Smooth muscle cell (in vitro differentiated cells): Measurements from ENCODE around the gene PARM1. TPM values are rescaled to one million over a fixed set of nuclear protein-coding genes. Genes with fewer than 3 reads are reported as not detected.

Experiments used
- DNase-seq: peaks from one replicate; lab custom pipeline; 2025; ENCODE audit not compliant: unreplicated experiment; lab: John Stamatoyannopoulos, UW
- H2AFZ ChIP-seq: fragments of 200-600 bp; sonication (generic); 2 replicates; pipeline ENCODE4 v1.6.0; 2016; ENCODE audit warnings: antibody characterized with exemption, low read depth, mild to moderate bottlenecking
- H3F3A ChIP-seq: fragments of 200-600 bp; sonication (generic); 2 replicates; pipeline ENCODE4 v1.6.0; 2017; ENCODE audit warnings: antibody characterized with exemption, low read depth
- H3K27ac ChIP-seq: fragments of 200-600 bp; sonication (generic); 2 replicates; pipeline ENCODE4 v1.5.1; 2016; ENCODE audit warnings: low read depth, mild to moderate bottlenecking
- H3K27me3 ChIP-seq: fragments of 200-600 bp; sonication (generic); 2 replicates; pipeline ENCODE4 v1.6.1; 2016; ENCODE audit warnings: low read depth, mild to moderate bottlenecking
- H3K36me3 ChIP-seq: fragments of 200-600 bp; sonication (generic); 2 replicates; pipeline ENCODE4 v1.5.1; 2016; ENCODE audit warnings: low read depth
- H3K4me1 ChIP-seq: fragments of 200-600 bp; sonication (generic); 2 replicates; pipeline ENCODE4 v1.5.1; 2016; ENCODE audit warnings: low read depth
- H3K4me2 ChIP-seq: fragments of 200-600 bp; sonication (generic); 2 replicates; pipeline ENCODE4 v1.6.0; 2016; ENCODE audit warnings: mild to moderate bottlenecking
- H3K4me3 ChIP-seq: fragments of 200-600 bp; sonication (generic); 2 replicates; pipeline ENCODE4 v1.5.1; 2016; ENCODE audit warnings: mild to moderate bottlenecking
- H3K79me2 ChIP-seq: fragments of 200-600 bp; sonication (generic); 2 replicates; pipeline ENCODE4 v1.6.0; 2016; ENCODE audit warnings: low read depth, mild to moderate bottlenecking
- H3K9ac ChIP-seq: fragments of 200-600 bp; sonication (generic); 2 replicates; pipeline ENCODE4 v1.6.0; 2016; ENCODE audit warnings: low read depth
- H3K9me3 ChIP-seq: fragments of 200-600 bp; sonication (generic); replicated peaks from 2 replicates; pipeline ENCODE4 v1.5.1; 2016; ENCODE audit warnings: low read depth
- H4K20me1 ChIP-seq: fragments of 200-600 bp; sonication (generic); 2 replicates; pipeline ENCODE4 v1.6.0; 2016; ENCODE audit warnings: low read depth
- CTCF ChIP-seq: fragments of 200-600 bp; sonication (generic); IDR thresholded peaks from 2 replicates; pipeline ENCODE4 v1.5.1; 2017; ENCODE audit warnings: borderline replicate concordance, mild to moderate bottlenecking, antibody characterized with exemption; ENCODE audit not compliant: insufficient read depth, poor library complexity, severe bottlenecking
- WGBS: methylation state at CpG from one replicate; pipeline ENCODE4 v1.1.7; 2016; ENCODE audit warnings: low lambda C conversion rate; 5-methylcytosine and 5-hydroxymethylcytosine counted together
- polyA plus RNA-seq: library from polyadenylated mRNA; unstranded; fragments of >200 nt; fragmentation: Nextera tagmentation; extraction: Ambion mirVana; gene quantifications from 2 replicates; pipeline ENCODE4 v1.2.1, GENCODE V29; 2016
- total RNA-seq: library from RNA; depleted of rRNA; stranded (reverse); fragments of >200 nt; gene quantifications from 2 replicates; pipeline ENCODE4 v1.2.3, GENCODE V29; 2014

Gene PARM1
- total and polyA plus RNA-seq, 2 experiments from 2014 or later = 38.5 to 46.4 TPM

- Histone ChIP-seq H3K27ac (no peak overlapping the region), H2AFZ (no peak overlapping the region), H4K20me1 (no peaks in the 10 kb centered on the region), H3K4me2 (no peak overlapping the region), H3K4me3 (no peak overlapping the region), H3K4me1 (no peaks in the 10 kb centered on the region), H3K9ac (no peak overlapping the region), H3K79me2 (no peaks in the 10 kb centered on the region), H3K9me3 (no peaks in the 10 kb centered on the region), H3F3A (no peaks in the 10 kb centered on the region), H3K27me3 (no peaks in the 10 kb centered on the region), H3K36me3 (no peaks in the 10 kb centered on the region)
- no peak for TF ChIP-seq CTCF
- 90% methylated on average over 5 of the region's 5 CpGs for WGBS
- no peak for DNase-seq
Measured at GRCh38 chr4:74890341-74890740, 42.6 kb upstream of the PARM1 start.

- 100% methylated on average over 1 of the region's 1 CpG for WGBS
- TF ChIP-seq CTCF = no peak
- H3K4me2 ChIP-seq = no peak overlapping the region
Measured at GRCh38 chr4:74891037-74891436, 41.9 kb upstream of the PARM1 start.

GRCh38 chr4:74893171-74893570, 39.7 kb upstream of the PARM1 start:
- Histone ChIP-seq H4K20me1 (no peaks in the 10 kb centered on the region), H3K4me1 (no peaks in the 10 kb centered on the region), H3K36me3 (no peaks in the 10 kb centered on the region), H3K79me2 (no peaks in the 10 kb centered on the region), H3K27me3 (no peaks in the 10 kb centered on the region), H3F3A (no peaks in the 10 kb centered on the region), H3K4me2 (peak overlapping the region; percentile 50), H3K4me3 (peak overlapping the region; percentile 25), H3K9ac (no peak overlapping the region), H3K9me3 (no peaks in the 10 kb centered on the region), H3K27ac (no peak overlapping the region), H2AFZ (no peak overlapping the region)
- TF ChIP-seq CTCF = no peak
- WGBS = 79% methylated on average over 4 of the region's 4 CpGs
- no peak for DNase-seq

More at GRCh38 chr4:74891037-74891436, 41.9 kb upstream of the PARM1 start:
- Histone ChIP-seq H3K9me3 (no peaks in the 10 kb centered on the region), H3K9ac (no peak overlapping the region), H3K4me3 (no peak overlapping the region), H3K27me3 (no peaks in the 10 kb centered on the region), H3K27ac (no peak overlapping the region), H3K79me2 (no peaks in the 10 kb centered on the region), H3K4me1 (no peaks in the 10 kb centered on the region), H4K20me1 (no peaks in the 10 kb centered on the region), H3F3A (no peaks in the 10 kb centered on the region), H3K36me3 (no peaks in the 10 kb centered on the region), H2AFZ (no peak overlapping the region)
- no peak for DNase-seq

- H3K4me2 ChIP-seq = no peak overlapping the region
- H3K9me3 ChIP-seq = no peaks in the 10 kb centered on the region
- H3K4me3 ChIP-seq = no peak overlapping the region
- H3K36me3 ChIP-seq = no peaks in the 10 kb centered on the region
- no peak overlapping the region for H3K27ac ChIP-seq
- no peaks in the 10 kb centered on the region for H3K79me2 ChIP-seq
- 82% methylated on average over 3 of the region's 3 CpGs for WGBS
- no peak for TF ChIP-seq CTCF
- DNase-seq = no peak
- H3K4me1 ChIP-seq = no peaks in the 10 kb centered on the region
- no peak overlapping the region for H3K9ac ChIP-seq
- no peaks in the 10 kb centered on the region for H4K20me1 ChIP-seq
- no peaks in the 10 kb centered on the region for H3K27me3 ChIP-seq
- H2AFZ ChIP-seq = no peak overlapping the region
- no peaks in the 10 kb centered on the region for H3F3A ChIP-seq
Measured at GRCh38 chr4:74896595-74896994, 36.3 kb upstream of the PARM1 start.
